Activated gamma-delta T cell treated with anti-CD3 and anti-CD28 coated beads, Interleukin-2, amount 50 U/mL, for 16 hours (primary cell): ENCODE data around the gene PLK1.
"Not testable (repeated sequence)": the region's sequence is repeated elsewhere in the genome, so short reads cannot be mapped to it uniquely, and the experiment has no call there.

Experiments used
- DNase-seq: peaks from one replicate; pipeline ENCODE4 v3.0.0-alpha.2; 2020; ENCODE audit warnings: low read depth

The PLK1 gene

DNA sequence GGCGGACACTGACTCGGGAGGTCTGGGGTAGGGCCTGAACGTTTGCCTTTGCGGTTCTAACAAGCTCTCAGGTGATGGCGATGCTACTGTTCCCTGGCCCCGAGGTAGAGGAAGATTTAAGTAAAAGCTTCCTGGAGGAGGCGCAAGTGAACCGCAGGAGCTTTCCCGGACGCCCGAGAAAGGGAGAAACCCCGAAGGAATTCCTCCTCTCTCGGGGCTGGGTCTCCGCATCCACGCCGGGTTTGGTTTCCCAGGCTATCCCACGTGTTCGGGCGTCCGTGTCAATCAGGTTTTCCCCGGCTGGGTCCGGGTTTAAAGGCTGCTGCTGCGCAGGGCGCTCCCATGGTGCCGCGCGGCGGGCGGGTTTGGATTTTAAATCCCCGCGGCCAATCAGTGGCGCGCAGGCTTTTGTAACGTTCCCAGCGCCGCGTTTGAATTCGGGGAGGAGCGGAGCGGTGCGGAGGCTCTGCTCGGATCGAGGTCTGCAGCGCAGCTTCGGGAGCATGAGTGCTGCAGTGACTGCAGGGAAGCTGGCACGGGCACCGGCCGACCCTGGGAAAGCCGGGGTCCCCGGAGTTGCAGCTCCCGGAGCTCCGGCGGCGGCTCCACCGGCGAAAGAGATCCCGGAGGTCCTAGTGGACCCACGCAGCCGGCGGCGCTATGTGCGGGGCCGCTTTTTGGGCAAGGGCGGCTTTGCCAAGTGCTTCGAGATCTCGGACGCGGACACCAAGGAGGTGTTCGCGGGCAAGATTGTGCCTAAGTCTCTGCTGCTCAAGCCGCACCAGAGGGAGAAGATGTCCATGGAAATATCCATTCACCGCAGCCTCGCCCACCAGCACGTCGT lies at the start of gene PLK1:
TSS of gene PLK1 (plus strand) at position 460 of the 844 bp plus-strand sequence. CDS start at position 504, 44 bp downstream.
- DNase-seq: peak; percentile 44

GRCh38 chr16:23629516-23629915 lies 49.2 kb upstream of the PLK1 start:
- no peak for DNase-seq

DNA sequence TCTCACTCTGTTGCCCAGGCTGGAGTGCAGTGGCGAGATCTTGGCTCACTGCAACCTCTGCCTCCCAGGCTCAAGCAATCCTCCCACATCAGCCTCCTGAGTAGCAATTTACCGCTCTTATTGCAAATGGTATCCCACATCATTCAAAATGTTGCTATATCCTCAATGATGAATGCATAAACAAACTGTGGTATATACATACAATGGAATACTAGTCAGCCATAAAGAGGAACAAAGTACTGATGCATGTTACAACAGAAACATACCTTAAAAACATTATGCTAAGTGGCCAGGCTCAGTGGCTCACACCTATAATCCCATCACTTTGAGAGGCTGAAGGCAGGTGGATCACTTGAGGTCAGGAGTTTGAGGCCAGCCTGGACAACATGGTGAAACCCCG lies 46.8 kb upstream of the PLK1 start:
- not testable (repeated sequence) for DNase-seq

GRCh38 chr16:23634461-23635036 lies 44.1 kb upstream of the PLK1 start:
- no peak for DNase-seq

DNA sequence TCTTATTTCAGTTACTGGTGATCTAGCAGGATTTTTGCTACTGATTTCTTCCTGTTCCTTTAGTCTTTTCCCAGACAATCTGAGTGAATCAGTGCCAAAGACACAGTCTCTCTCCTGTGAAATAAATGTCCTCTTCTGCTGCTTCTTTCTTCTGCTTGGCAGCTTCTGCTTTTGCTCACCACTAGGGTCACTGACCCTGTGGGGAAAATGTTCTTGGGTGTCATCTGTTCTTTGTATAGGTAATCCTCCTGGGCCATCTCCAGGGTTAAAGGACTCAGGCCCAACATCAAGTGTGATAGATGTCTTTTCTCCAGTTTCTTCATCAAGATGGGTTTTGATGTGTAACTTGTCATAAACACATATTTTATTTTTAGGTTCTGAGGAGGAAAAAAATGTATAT lies 42.7 kb upstream of the PLK1 start:
- DNase-seq: no peak

GRCh38 chr16:23640615-23640930 lies 38.1 kb upstream of the PLK1 start:
- DNase-seq: no peak

DNA sequence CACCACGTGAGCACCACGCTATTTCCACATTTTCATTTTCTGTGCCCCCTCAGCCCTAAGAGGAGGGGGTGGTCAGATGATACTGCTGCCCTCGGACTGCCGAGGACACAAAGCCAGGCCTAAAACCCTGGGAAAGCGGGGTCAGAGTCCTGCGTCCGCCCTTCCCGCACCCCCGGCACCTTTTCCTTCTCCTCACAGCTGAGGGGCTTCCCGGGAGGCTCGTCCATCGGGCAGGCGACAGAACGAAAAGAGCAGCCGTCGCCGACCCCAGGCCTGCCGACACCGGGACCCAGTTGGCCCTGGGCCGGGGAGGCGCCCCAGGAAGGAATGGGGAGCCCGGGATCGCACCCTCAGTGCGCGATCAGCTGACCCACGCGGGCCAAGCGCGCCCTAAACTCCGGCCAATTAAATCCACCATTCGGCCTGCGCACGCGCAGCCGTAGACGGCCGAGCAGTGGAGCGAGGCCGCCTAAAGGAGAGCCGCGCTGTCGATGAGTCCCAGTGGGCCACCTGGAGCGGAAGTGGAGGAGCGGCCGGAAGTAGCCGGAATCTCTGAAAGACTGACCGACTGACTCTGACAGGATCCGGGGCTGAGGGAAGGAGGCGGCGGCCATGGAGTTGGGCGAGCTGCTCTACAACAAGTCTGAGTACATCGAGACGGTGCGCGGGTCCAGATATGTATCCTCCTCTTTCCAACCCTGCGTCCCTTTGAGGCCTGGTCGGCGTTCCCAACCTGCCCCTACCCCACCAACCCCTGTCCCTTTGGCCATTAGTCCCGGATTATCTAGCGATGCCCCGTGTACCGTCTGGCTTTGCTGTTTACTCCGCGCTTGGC lies 37.5 kb upstream of the PLK1 start, which contains the start of the genes DCTN5 and PALB2:
TSS of gene DCTN5 (plus strand) at position 536 of the 835 bp plus-strand sequence. CDS start at position 613, 77 bp downstream.
TSS of gene PALB2 (minus strand) at position 380 of the 835 bp plus-strand sequence. CDS start at position 227, 153 bp downstream.
- peak; percentile 75 for DNase-seq

DNA sequence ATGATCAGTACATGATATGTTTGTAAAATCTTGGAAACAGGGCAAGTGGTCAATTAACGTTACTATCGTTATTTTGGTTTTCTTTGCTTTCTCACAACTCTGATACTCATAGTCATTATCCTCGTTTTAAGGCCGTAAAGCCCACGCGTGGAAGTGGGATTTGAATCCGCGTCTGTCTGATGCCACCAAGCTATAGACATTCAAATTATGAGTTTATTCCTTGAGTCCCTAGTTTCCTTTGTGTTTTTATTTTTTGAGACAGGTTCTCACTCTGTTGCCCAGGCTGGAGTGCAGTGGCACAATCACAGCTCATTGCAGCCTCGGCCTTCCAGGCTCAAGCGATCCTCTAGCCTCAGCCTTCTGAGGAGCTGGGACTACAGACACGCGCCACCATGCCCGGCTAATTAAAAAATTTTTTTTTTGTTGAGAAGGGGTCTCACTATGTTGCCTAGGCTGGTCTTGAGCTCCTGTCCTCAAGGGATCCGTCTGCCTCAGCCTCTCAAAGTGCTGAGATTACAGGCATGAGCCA lies 36.4 kb upstream of the PLK1 start:
- DNase-seq: no peak

GRCh38 chr16:23650674-23651416 lies 27.8 kb upstream of the PLK1 start:
- DNase-seq: no peak

DNA sequence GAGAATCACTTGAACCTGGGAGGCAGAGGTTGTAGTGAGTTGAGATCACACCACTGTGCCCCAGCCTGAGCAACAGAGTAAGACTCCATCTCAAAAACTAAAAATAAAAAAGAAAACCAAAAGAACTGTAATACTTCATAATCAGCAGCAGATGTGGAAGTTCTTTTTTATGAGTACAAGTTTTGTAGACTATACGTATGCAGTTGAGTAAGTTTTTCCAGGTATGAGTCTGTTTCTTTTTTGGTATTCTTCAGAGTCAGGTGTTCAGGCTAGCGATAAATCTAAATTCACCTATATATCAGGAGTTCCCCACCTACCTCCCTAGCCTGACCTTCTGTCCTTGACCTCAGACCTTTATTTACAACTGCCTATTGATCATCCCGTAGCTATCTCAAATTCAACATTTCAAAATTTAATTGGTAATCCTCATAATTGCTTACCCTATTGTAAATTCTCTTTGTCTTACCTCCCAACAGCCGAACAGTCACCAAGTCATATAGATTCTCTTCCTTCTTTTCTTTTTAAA lies 26.7 kb upstream of the PLK1 start:
- no peak for DNase-seq

- no peak for DNase-seq
Measured at GRCh38 chr16:23663918-23664317, 14.8 kb upstream of the PLK1 start.

DNA sequence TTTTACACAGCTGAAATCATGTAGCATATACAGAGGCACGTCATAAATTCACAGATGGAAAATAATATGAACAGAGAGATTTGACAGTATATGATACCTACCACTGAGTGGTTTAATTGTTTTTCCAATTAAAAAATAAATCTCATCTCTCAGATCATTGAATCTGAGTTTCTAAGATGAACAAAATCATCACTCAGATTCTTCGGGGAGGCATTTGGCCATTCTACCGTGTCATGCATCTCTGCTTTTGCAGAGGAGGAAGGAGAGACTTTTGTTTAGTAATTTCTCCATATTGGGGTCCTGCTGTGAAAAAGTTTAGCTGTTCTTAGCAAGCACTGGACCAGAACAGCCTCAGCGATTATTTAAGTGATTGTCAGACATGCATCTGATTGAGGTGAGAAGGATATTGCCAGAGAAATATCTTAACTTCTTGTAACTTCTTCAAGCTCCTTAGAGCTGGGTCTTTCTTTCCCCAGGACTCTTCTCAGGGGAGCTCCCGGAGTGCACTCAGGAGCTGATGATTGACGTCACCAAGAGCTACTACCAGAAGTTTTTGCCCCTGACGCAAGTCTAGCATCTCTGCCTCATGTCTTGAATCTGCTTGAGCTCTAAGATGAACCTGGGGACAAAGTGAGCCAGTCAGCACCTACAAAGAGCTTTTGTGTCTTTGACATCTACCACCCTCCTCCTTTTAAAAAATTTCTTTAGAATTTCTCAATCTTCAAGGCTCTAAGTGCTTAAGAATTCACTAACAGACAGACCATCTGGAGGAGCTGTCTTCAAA lies 11.9 kb upstream of the PLK1 start:
- DNase-seq: no peak

- DNase-seq: no peak
Measured at GRCh38 chr16:23667355-23667659, 11.4 kb upstream of the PLK1 start.

DNA sequence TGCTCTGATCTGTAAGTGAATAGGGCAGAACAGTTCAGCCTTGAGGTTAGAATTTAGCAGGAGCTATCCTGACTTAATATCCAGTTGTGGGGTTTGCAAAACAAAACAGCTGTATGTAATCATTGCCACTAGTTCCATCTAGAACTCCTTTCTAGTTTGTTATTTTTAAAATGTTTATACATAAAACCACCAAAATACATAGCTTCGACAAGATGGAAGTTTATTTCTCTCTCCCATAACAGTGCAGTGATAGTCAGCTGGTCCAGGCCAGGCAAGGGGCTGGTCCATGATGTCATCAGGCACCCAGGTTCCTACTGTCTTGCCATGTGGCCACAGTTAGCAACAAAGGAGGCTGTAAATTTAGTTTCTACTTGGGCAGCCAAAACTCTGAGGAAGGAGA lies 10.5 kb upstream of the PLK1 start:
- DNase-seq: no peak

- DNase-seq: no peak
Measured at GRCh38 chr16:23668873-23669272, 9.8 kb upstream of the PLK1 start.

DNA sequence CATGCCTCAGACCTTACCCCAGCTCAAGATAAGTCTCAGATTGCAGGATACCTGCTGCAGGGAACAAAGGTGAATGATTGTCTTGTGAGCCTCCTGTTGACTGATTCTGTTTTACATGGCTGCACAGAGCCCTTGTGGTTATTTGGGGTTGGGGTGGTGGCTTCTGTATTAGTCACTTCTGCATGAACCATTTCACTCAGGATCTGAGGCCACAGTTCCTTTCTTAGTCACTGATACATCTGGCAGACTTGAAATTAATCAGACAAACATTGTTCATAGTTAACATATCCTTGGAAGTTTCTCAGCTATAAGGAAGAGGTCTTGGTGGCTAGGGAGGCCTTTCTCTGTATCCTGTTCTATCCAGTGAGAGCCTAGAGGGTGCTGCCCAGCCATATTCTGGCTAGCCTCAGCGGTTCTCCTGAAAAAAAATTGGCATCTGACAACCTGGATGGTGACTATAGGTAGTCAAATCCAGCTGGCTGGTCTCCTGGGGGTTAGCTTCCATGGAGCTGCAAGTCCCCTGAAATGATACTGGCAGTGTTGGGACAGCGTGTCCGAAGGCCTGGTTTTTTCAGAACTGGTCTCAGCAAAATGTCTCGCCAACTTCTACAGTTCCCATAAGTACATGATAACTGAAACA lies 8.4 kb upstream of the PLK1 start:
- no peak for DNase-seq

DNA sequence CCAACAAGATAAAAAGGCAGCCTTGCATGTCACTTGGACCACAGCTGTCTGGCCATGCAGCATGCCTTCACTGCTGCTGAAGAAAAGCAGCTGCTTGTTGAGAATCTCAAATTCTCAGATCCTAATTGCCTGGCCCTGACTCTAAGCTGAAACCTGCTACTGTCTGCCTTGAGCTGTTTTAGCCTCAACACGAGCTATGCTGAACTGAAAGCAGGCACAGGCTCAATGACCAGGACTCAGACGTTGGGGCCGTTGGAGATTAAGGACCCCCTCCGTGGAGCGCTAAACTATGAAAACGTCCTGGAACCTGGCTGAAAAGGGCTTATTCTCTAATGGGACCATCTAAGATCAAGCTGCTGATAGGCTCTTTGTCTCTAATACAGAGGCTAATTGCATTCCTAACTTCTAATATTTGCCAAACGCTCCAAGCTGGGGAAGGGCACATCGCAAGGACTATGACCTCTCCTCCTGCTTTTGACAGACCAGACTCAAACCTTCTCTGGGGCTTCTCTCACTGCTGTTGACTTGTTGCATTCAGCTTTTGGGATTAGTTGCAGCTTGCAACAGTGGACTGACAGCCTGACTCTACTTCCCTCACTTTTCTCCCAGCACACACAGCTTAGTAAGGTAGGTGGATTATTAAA lies 4.6 kb upstream of the PLK1 start:
- no peak for DNase-seq

DNA sequence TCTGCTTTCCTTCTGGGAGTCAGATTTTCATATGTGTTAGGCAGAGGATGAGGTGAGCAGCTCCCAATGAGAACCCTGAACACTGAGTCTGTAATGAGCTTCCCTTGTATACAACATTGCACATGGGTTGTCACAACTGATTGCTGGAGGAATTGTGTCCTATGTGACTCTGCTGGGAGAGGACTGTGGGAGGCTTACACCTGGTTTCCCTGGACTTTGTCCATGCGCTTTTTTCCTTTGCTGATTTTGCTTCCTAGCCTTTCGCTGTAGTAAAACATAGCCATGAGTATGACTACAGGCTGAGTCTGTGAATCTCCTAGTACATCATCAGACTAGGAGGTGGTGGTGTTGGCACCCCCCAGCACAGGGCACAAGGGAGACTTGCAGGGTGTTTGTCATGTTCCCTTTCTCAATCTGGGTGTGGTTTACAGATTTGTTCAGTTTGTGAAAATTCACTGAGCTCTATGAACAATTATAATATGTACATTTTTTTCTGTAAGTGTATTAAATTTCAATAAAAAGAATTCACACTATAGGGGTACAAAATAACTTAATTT lies 1.7 kb upstream of the PLK1 start:
- DNase-seq: no peak

DNA sequence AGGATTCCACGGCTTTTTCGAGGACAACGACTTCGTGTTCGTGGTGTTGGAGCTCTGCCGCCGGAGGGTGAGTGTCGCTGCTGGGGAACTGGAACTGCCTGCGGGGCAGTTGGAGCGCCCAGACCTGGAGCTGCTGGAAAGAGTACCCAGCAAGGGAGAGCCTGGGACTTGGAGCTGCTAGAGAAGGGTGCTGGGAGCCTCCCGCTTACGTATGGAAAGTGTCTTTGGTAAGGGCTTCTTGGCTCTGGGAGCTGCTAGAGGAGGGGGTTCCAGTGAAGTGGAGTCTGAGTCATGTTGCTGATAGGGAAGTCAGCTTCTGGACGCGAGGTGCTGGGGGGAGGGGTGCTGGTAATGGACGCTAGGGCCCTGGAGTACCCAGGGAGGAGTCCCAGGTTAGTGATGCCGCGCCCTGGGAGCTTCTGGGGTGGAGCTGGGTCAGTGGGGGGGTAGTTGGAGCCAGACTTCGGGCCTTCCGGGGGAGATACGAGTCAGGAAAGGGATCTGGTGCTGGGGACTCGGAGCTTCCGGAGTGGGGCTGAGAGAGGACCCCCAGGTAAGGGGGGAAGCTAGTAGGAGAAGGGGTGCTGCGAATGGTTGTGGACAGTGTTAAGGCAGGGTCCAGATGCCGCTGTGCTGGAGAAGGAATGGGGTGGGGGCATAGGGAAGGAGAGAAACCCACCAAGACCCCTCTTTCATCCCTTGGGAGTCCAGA lies 741 bp downstream of the PLK1 start:
- no peak for DNase-seq
